A673 (cell line): ENCODE data around the gene IER5L.

Source experiments
- CTCF ChIP-seq: fragments of 300-800, 200-600 bp; sonication (generic); conservative IDR thresholded peaks from 2 replicates; pipeline ENCODE4 v1.5.1; 2017; ENCODE audit warnings: low read depth, mild to moderate bottlenecking, antibody characterized with exemption, low read length, moderate library complexity, mixed read lengths
- EZH2 ChIP-seq: fragments of 200-600 bp; sonication (generic); IDR thresholded peaks from 2 replicates; pipeline ENCODE4 v1.6.1; 2017; ENCODE audit warnings: borderline replicate concordance, low read depth, mild to moderate bottlenecking, mixed read lengths, antibody characterized with exemption, low read length; ENCODE audit not compliant: poor library complexity, severe bottlenecking

- TF ChIP-seq CTCF (no peak), EZH2 (no peak)
Observed at GRCh38 chr9:129126749-129127618, 51.1 kb downstream of the IER5L start.
